ENCODE data around the gene ZBTB20. TPM values are rescaled to one million over a fixed set of nuclear protein-coding genes. Genes with fewer than 3 reads are reported as not detected.

The ZBTB20 gene
- total RNA-seq, 6 donors from 2014 or later: 40.0 to 150 (median 65.8) TPM

- no peak overlapping the region for H3K27ac ChIP-seq
Measured at GRCh38 chr3:115085197-115085865, 61.8 kb downstream of the ZBTB20 start.

GRCh38 chr3:115084686-115085085 lies 62.4 kb downstream of the ZBTB20 start:
- ATAC-seq (ENCODE audit: low FRiP score in 2 of 2): no peak
- Histone ChIP-seq H3K4me1 (peaks cover 0 to 7% (median 0%) of the 10 kb centered on the region in 4 donors), H3K9me3 (no peaks in the 10 kb centered on the region), H3K27me3 (no peaks in the 10 kb centered on the region), H3K4me3 (no peak overlapping the region), H3K27ac (no peak overlapping the region), H3K36me3 (no peaks in the 10 kb centered on the region)
- no peak for DNase-seq
- WGBS, 2 donors: 88 to 91% methylated on average over 4 of the region's 4 CpGs
- TF ChIP-seq POLR2A (IDR thresholded peaks at IDR 0.05) (no peak), POLR2AphosphoS5 (IDR thresholded peaks at IDR 0.05) (no peak)

More at GRCh38 chr3:115085197-115085865, 61.8 kb downstream of the ZBTB20 start:
- TF ChIP-seq EP300 (IDR thresholded peaks at IDR 0.05) (no peak), POLR2AphosphoS5 (IDR thresholded peaks at IDR 0.05) (no peak), POLR2A (IDR thresholded peaks at IDR 0.05) (no peak), CTCF (IDR thresholded peaks at IDR 0.05) (no peak)
- Histone ChIP-seq H3K4me1 (peaks cover 0 to 7% (median 0%) of the 10 kb centered on the region in 4 donors), H3K9me3 (no peaks in the 10 kb centered on the region), H3K27me3 (no peaks in the 10 kb centered on the region), H3K4me3 (no peak overlapping the region), H3K36me3 (no peaks in the 10 kb centered on the region)
- DNase-seq (no peak), ATAC-seq (ENCODE audit: low FRiP score in 2 of 2) (no peak)
- WGBS, 2 donors: 74 to 79% methylated on average over 2 of the region's 2 CpGs

- WGBS, 2 donors: 93 to 94% methylated on average over 6 of the region's 6 CpGs
- TF ChIP-seq POLR2A (IDR thresholded peaks at IDR 0.05) (no peak), EP300 (IDR thresholded peaks at IDR 0.05) (no peak), CTCF (IDR thresholded peaks at IDR 0.05) (no peak), POLR2AphosphoS5 (IDR thresholded peaks at IDR 0.05) (no peak)
- ATAC-seq (ENCODE audit: low FRiP score in 2 of 2): no peak
Measured at GRCh38 chr3:115082260-115082659, 64.8 kb downstream of the ZBTB20 start.

GRCh38 chr3:115081444-115081843 lies 65.6 kb downstream of the ZBTB20 start:
- Histone ChIP-seq H3K4me3 (no peak overlapping the region), H3K27me3 (no peaks in the 10 kb centered on the region), H3K9me3 (no peaks in the 10 kb centered on the region), H3K27ac (no peak overlapping the region), H3K4me1 (peaks cover 0 to 2% (median 0%) of the 10 kb centered on the region in 4 donors), H3K36me3 (no peaks in the 10 kb centered on the region)
- no peak for DNase-seq
- TF ChIP-seq POLR2A (IDR thresholded peaks at IDR 0.05) (no peak), CTCF (IDR thresholded peaks at IDR 0.05) (no peak), EP300 (IDR thresholded peaks at IDR 0.05) (no peak), POLR2AphosphoS5 (IDR thresholded peaks at IDR 0.05) (no peak)
- no peak for ATAC-seq (ENCODE audit: low FRiP score in 2 of 2)

More at GRCh38 chr3:115082260-115082659, 64.8 kb downstream of the ZBTB20 start:
- Histone ChIP-seq H3K36me3 (no peaks in the 10 kb centered on the region), H3K4me3 (no peak overlapping the region), H3K9me3 (no peaks in the 10 kb centered on the region), H3K27me3 (no peaks in the 10 kb centered on the region), H3K27ac (no peak overlapping the region), H3K4me1 (peaks cover 0 to 2% (median 0%) of the 10 kb centered on the region in 4 donors)
- no peak for DNase-seq

- DNase-seq: no peak
Measured at GRCh38 chr3:115077501-115078250, 69.4 kb downstream of the ZBTB20 start.

More at GRCh38 chr3:115077501-115078250, 69.4 kb downstream of the ZBTB20 start:
- Histone ChIP-seq H3K27ac (no peak overlapping the region), H3K9me3 (no peaks in the 10 kb centered on the region), H3K36me3 (no peaks in the 10 kb centered on the region), H3K4me1 (peaks cover 0 to 4% (median 2%) of the 10 kb centered on the region in 4 donors), H3K4me3 (no peak overlapping the region), H3K27me3 (no peaks in the 10 kb centered on the region)
- 80 to 81% methylated on average over 3 of the region's 3 CpGs for WGBS, 2 donors
- no peak for ATAC-seq (ENCODE audit: low FRiP score in 2 of 2)
- TF ChIP-seq CTCF (IDR thresholded peaks at IDR 0.05) (no peak), POLR2A (IDR thresholded peaks at IDR 0.05) (no peak), EP300 (IDR thresholded peaks at IDR 0.05) (no peak), POLR2AphosphoS5 (IDR thresholded peaks at IDR 0.05) (no peak)
